Keratinocyte (primary cell): ENCODE measurements around the gene SLC27A4. TPM values are rescaled to one million over a fixed set of nuclear protein-coding genes. Genes with fewer than 3 reads are reported as not detected.

ENCODE experiments used
- DNase-seq: peaks from one replicate; pipeline ENCODE4 v3.0.0-alpha.2; 2011; ENCODE audit warnings: low read depth, missing footprints, low spot score
- FAIRE-seq: peaks from 2 replicates; lab custom pipeline; 2011; peaks lifted over from hg19 to GRCh38; lab: Jason Lieb, UNC
- H2AFZ ChIP-seq: 2 replicates; pipeline ENCODE4 v1.6.0; 2012; ENCODE audit warnings: low read length, control low read depth, inconsistent platforms; ENCODE audit not compliant: control insufficient read depth
- H3K27ac ChIP-seq: 2 replicates; pipeline ENCODE4 v1.5.1; 2011; ENCODE audit warnings: low read length; ENCODE audit not compliant: control insufficient read depth, insufficient read depth
- H3K27me3 ChIP-seq: 3 replicates; pipeline ENCODE4 v1.6.0; 2011; ENCODE audit warnings: low read length; ENCODE audit not compliant: control insufficient read depth, insufficient read depth; ENCODE audit errors: extremely low read depth
- H3K36me3 ChIP-seq, 2 experiments: 2 replicates in 1 of 2; 3 replicates in 1 of 2; pipeline ENCODE4 v1.5.1; 2011; ENCODE audit warnings: low read length in 2 of 2, mild to moderate bottlenecking in 1 of 2; ENCODE audit not compliant: control insufficient read depth in 2 of 2, insufficient read depth in 2 of 2; ENCODE audit errors: extremely low read depth in 1 of 2
- H3K4me1 ChIP-seq: 3 replicates; pipeline ENCODE4 v1.5.1; 2011; ENCODE audit warnings: low read length; ENCODE audit not compliant: control insufficient read depth, insufficient read depth; ENCODE audit errors: extremely low read depth
- H3K4me2 ChIP-seq: 3 replicates; pipeline ENCODE4 v1.6.0; 2011; ENCODE audit warnings: low read depth, low read length; ENCODE audit not compliant: control insufficient read depth, insufficient read depth; ENCODE audit errors: extremely low read depth
- H3K4me3 ChIP-seq, 3 experiments: fragments of 200-600 bp in 1 of 3; sonication (generic) in 1 of 3; 2 replicates in 2 of 3; 3 replicates in 1 of 3; pipeline ENCODE4 v1.5.1; 2011 to 2016; ENCODE audit warnings: low read length in 3 of 3, mild to moderate bottlenecking in 3 of 3, control low read depth in 2 of 3, inconsistent platforms in 1 of 3, low read depth in 1 of 3, mixed read lengths in 1 of 3, mixed run types in 1 of 3, moderate library complexity in 1 of 3; ENCODE audit not compliant: control insufficient read depth in 2 of 3, insufficient read depth in 2 of 3; ENCODE audit errors: extremely low read depth in 1 of 3
- H3K79me2 ChIP-seq: 2 replicates; pipeline ENCODE4 v1.6.0; 2012; ENCODE audit warnings: low read length; ENCODE audit not compliant: control insufficient read depth, insufficient read depth
- H3K9ac ChIP-seq: 3 replicates; pipeline ENCODE4 v1.6.0; 2011; ENCODE audit warnings: low read length; ENCODE audit not compliant: control insufficient read depth, insufficient read depth; ENCODE audit errors: extremely low read depth
- H3K9me1 ChIP-seq: 3 replicates; pipeline ENCODE4 v1.6.0; 2011; ENCODE audit warnings: low read length; ENCODE audit not compliant: control insufficient read depth, insufficient read depth; ENCODE audit errors: extremely low read depth
- H3K9me3 ChIP-seq: 2 replicates; pipeline ENCODE4 v1.5.1; 2012; ENCODE audit warnings: low read depth, low read length; ENCODE audit not compliant: control insufficient read depth
- H4K20me1 ChIP-seq: 3 replicates; pipeline ENCODE4 v1.6.0; 2011; ENCODE audit warnings: low read length; ENCODE audit not compliant: control insufficient read depth, insufficient read depth; ENCODE audit errors: extremely low read depth
- CTCF ChIP-seq, 3 experiments: IDR thresholded peaks in 1 of 3; conservative IDR thresholded peaks in 1 of 3; optimal IDR thresholded peaks in 1 of 3; 2 replicates in 2 of 3; 3 replicates in 1 of 3; pipeline versions ENCODE3 to v1.5.1; 2011; ENCODE audit warnings: low read length in 3 of 3, mild to moderate bottlenecking in 3 of 3, moderate library complexity in 2 of 3, control low read depth in 1 of 3, inconsistent platforms in 1 of 3; ENCODE audit not compliant: insufficient read depth in 2 of 3; ENCODE audit errors: extremely low read depth in 1 of 3
- EZH2 ChIP-seq: IDR thresholded peaks from one replicate; pipeline ENCODE4 v1.6.1; 2012; ENCODE audit warnings: inconsistent platforms, mild to moderate bottlenecking, low read length, moderate library complexity
- dilution Hi-C: fragments of 300-500 bp; cut with MboI; formaldehyde crosslinking; loops from one replicate; pipeline ENCODE4 v1.7.0; 2020; ENCODE audit warnings: low sequenced_read_pairs; ENCODE audit not compliant: extremely low pct_ligation_motif_present
- polyA minus RNA-seq, 3 experiments: library from RNA; depleted of rRNA, polyadenylated mRNA; stranded (reverse); fragments of >200 nt; gene quantifications; 1 replicate in 1 of 3; 2 replicates in 1 of 3; 3 replicates in 1 of 3; pipeline ENCODE4 v1.2.3, GENCODE V29; 2011
- polyA plus RNA-seq, 5 experiments: library from polyadenylated mRNA; depleted of rRNA in 3 of 5; stranded (reverse) in 3 of 5; stranded (forward) in 1 of 5; unstranded in 1 of 5; fragments of >200 nt; gene quantifications; 1 replicate in 1 of 5; 2 replicates in 3 of 5; 3 replicates in 1 of 5; pipeline versions ENCODE4 v1.2.1 to v1.2.3, GENCODE V29; 2011 to 2012; ENCODE audit warnings: missing spikeins in 2 of 5, low read depth in 1 of 5, low replicate concordance in 1 of 5

SLC27A4 gene
- polyA plus RNA-seq = 17.3 to 30.2 TPM (median 21.4 TPM) in 3 replicates
- 13.3 TPM for polyA plus RNA-seq (2011; ENCODE audit: low read depth)
- polyA plus RNA-seq (2011; cell fraction: cytosol; rRNA removed) = 13.4 and 25.3 TPM in 2 replicates
- 44.0 and 48.8 TPM in 2 replicates for polyA plus RNA-seq (2011; cell fraction: nucleus; rRNA removed)
- polyA plus RNA-seq (2012; ENCODE audit: low replicate concordance) = 34.4 and 36.0 TPM in 2 replicates
- 31.8 to 73.8 TPM (median 32.6 TPM) in 3 replicates for polyA minus RNA-seq
- 48.5 TPM for polyA minus RNA-seq (2011; cell fraction: cytosol; rRNA and poly(A)+ RNA removed)
- 54.5 and 59.6 TPM in 2 replicates for polyA minus RNA-seq (2011; cell fraction: nucleus; rRNA and poly(A)+ RNA removed)

- no peaks in the 10 kb centered on the region for H3K4me1 ChIP-seq
- DNase-seq = peak; percentile 90
- no peak for FAIRE-seq
These were observed at the start of gene SLC27A4 for GRCh38 chr9:128339761-128340690. Gene SLC27A4 (plus strand): TSS chr9:128340527. CDS start chr9:128343133, 2,606 bp downstream.

GRCh38 chr9:128292009-128292408 lies 48.3 kb upstream of the SLC27A4 start:
- dilution Hi-C loops = no loop called here
- no peaks in the 10 kb centered on the region for H3K9me3 ChIP-seq
- H3K4me1 ChIP-seq = peaks cover 5% of the 10 kb centered on the region
- FAIRE-seq (no peak), DNase-seq (no peak)
- H3K27ac ChIP-seq = no peak overlapping the region
- H3K27me3 ChIP-seq = no peaks in the 10 kb centered on the region
- H3K79me2 ChIP-seq = no peaks in the 10 kb centered on the region
- peaks cover 0 to 6% of the 10 kb centered on the region in 2 experiments for H3K36me3 ChIP-seq
- no peak overlapping the region for H3K4me3 ChIP-seq
- H3K9ac ChIP-seq = no peak overlapping the region
- no peaks in the 10 kb centered on the region for H3K9me1 ChIP-seq
- no peaks in the 10 kb centered on the region for H4K20me1 ChIP-seq
- no peak overlapping the region for H2AFZ ChIP-seq
- TF ChIP-seq EZH2 (no peak), CTCF (optimal IDR thresholded peaks at IDR 0.05 in 1 of 3, IDR thresholded peaks at IDR 0.05 in 1 of 3, conservative IDR thresholded peaks at IDR 0.05 in 1 of 3; ENCODE audit: extremely low read depth in 1 of 3, insufficient read depth in 2 of 3, low read length in 3 of 3) (no peak)
- no peak overlapping the region for H3K4me2 ChIP-seq

More at GRCh38 chr9:128339761-128340690, at the start of gene SLC27A4:
- Histone ChIP-seq H3K79me2 (peaks cover 7% of the 10 kb centered on the region), H3K36me3 (peaks cover 19 to 20% of the 10 kb centered on the region in 2 experiments), H3K4me2 (peak within 1 kb of the TSS; percentile 75), H3K4me3 (peak within 1 kb of the TSS; percentile 89 to 95 (median 90)), H3K27me3 (no peaks in the 10 kb centered on the region), H2AFZ (peak within 1 kb of the TSS; percentile 84), H4K20me1 (peaks cover 2% of the 10 kb centered on the region), H3K9ac (peak within 1 kb of the TSS; percentile 87), H3K9me1 (no peaks in the 10 kb centered on the region), H3K27ac (peak within 1 kb of the TSS; percentile 74), H3K9me3 (no peaks in the 10 kb centered on the region)
- dilution Hi-C loops = no loop called here
- TF ChIP-seq EZH2 (no peak), CTCF (optimal IDR thresholded peaks at IDR 0.05 in 1 of 3, IDR thresholded peaks at IDR 0.05 in 1 of 3, conservative IDR thresholded peaks at IDR 0.05 in 1 of 3; ENCODE audit: extremely low read depth in 1 of 3, insufficient read depth in 2 of 3, low read length in 3 of 3) (no peak)
